ENCODE measurements around the gene JSRP1.

The JSRP1 gene

GRCh38 chr19:2225415-2226050, 30.7 kb downstream of the JSRP1 start:
- no peak for DNase-seq (ENCODE audit: low read depth)
- H3K4me3 ChIP-seq (ENCODE audit: low read depth, low read length), result no peak overlapping the region
- TF ChIP-seq, protein P1, sequence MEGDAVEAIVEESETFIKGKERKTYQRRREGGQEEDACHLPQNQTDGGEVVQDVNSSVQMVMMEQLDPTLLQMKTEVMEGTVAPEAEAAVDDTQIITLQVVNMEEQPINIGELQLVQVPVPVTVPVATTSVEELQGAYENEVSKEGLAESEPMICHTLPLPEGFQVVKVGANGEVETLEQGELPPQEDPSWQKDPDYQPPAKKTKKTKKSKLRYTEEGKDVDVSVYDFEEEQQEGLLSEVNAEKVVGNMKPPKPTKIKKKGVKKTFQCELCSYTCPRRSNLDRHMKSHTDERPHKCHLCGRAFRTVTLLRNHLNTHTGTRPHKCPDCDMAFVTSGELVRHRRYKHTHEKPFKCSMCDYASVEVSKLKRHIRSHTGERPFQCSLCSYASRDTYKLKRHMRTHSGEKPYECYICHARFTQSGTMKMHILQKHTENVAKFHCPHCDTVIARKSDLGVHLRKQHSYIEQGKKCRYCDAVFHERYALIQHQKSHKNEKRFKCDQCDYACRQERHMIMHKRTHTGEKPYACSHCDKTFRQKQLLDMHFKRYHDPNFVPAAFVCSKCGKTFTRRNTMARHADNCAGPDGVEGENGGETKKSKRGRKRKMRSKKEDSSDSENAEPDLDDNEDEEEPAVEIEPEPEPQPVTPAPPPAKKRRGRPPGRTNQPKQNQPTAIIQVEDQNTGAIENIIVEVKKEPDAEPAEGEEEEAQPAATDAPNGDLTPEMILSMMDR (IDR thresholded peaks at IDR 0.05; ENCODE audit: insufficient read depth, low read depth, low read length, missing control alignments), result no peak

DNA sequence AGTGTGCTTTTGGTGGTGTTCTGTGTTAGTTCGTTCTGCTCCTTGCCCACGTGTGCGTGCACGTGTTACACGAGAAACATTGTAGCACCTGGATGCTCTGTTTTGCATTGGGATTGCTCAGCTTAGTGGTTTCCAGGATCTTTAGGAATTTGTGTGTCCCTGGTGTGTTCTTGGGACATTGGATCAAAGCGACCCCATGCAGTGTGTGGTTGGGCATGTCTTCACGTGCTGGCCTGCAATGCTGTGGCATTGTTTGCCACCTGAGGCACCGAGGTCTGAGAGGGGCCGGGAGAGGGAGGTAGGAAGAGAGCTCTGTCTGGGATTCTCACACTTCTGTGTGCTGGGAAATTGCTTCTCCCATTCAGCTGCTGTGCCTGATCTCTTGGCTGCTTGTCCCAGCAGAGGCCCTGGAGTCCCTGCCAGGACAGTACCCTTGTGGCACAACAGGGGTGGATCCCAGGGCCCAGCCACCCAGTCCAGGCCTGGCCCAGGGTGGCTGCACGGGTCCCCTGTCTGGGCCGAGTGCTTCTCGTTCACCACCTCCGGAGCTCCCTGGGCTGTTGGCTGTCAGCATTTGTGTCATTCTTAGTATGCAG, 31.4 kb downstream of the JSRP1 start:
- no peak for DNase-seq (ENCODE audit: low read depth)
- H3K4me3 ChIP-seq (ENCODE audit: low read depth, low read length), result no peak overlapping the region
- TF ChIP-seq, protein P1 (IDR thresholded peaks at IDR 0.05; ENCODE audit: insufficient read depth, low read depth, low read length, missing control alignments), result no peak

DNA sequence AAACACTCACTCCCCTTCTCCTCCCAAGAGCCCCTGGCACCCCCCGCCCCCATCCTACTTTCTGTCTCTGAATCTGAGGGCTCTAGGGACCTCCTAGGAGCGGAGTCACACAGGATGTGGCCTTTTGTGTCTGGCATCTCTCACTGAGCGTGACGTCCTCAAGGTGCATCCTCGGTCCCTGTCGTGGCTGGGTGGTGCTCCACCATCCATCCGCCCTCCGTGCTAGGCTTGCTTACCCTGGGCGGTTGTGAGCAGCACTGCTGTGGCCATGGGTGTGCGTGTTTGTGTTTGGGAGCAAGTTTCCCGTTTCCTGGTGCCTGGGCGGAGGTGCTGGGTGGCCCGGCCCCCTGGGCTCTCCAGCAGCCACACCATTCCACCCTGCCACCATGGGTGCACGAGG, 32.3 kb downstream of the JSRP1 start:
- H3K4me3 ChIP-seq (ENCODE audit: low read depth, low read length), result no peak overlapping the region
- peak; percentile 82 for DNase-seq (ENCODE audit: low read depth)
- TF ChIP-seq, protein P1 (IDR thresholded peaks at IDR 0.05; ENCODE audit: insufficient read depth, low read depth, low read length, missing control alignments), result no peak

DNA sequence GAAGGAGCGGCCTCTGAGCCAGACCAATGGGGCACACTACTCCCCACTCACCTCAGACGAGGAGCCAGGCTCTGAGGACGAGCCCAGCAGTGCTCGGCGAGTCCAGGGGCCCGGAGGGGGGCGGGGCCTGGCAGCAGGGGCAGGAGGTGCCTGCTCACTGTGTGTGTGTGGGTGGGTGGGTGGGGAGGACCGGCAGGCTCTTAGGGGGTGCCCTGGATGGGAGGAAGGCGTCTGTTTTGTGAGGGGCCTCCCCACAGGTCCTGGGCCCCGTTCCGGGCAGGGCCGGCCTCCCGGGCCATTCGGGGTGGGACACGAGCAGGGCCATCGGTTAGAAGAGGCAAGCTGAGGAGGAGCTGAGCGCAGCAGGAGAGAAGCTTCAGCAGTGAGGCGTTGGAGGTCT, 32.8 kb downstream of the JSRP1 start:
- TF ChIP-seq, protein P1 (IDR thresholded peaks at IDR 0.05; ENCODE audit: insufficient read depth, low read depth, low read length, missing control alignments), result no peak
- no peak for DNase-seq (ENCODE audit: low read depth)
- H3K4me3 ChIP-seq (ENCODE audit: low read depth, low read length), result no peak overlapping the region

DNA sequence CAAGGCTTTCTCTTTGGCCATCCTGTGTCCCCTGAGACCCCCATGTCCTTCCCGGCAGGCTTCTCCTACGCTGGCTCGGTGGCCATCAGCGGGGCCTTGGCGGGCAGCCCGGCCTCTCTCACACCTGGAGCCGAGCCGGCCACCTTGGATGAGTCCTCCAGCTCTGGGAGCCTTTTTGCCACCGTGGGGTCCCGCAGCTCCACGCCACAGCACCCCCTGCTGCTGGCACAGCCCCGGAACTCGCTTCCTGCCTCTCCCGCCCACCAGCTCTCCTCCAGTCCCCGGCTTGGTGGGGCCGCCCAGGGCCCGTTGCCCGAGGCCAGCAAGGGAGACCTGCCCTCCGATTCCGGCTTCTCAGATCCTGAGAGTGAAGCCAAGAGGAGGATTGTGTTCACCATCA, 34.3 kb downstream of the JSRP1 start:
- DNase-seq (ENCODE audit: low read depth), result no peak
- TF ChIP-seq, protein P1 (IDR thresholded peaks at IDR 0.05; ENCODE audit: insufficient read depth, low read depth, low read length, missing control alignments), result no peak
- no peak overlapping the region for H3K4me3 ChIP-seq (ENCODE audit: low read depth, low read length)

DNA sequence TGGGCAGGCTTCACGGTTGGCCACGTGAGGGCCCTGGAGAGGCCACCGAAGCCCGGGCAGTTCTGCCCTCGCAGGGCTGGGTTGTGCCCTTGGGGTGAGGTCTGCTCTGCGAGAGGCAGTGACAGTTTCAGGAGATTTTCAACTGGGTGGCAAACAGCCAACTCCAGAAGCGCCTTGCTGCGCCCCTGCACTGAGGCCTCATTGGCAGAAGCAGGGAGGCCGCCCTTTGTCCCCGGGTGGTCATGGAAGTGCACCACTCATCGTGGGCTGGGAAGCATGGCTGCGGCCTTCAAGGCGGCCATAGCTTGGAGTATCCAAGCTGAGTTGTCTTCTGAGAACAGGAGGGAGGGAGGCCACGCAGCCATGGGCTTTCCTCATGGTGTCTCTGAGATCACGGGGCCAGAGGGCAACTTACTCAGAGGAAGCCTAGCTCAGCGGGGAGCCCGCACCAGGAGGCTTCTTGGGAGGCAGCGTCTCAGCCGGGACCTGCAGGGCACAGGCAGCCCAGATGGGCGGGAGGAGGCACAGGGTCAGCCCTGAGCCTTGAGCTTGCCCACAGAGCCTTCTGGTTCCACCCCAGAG, 34.9 kb downstream of the JSRP1 start:
- TF ChIP-seq, protein P1 (IDR thresholded peaks at IDR 0.05; ENCODE audit: insufficient read depth, low read depth, low read length, missing control alignments), result no peak
- no peak overlapping the region for H3K4me3 ChIP-seq (ENCODE audit: low read depth, low read length)
- DNase-seq (ENCODE audit: low read depth), result no peak

All from GM12865 (cell line).